SK-N-SH (cell line): Measurements from ENCODE around the gene CGB7. TPM values are rescaled to one million over a fixed set of nuclear protein-coding genes. Genes with fewer than 3 reads are reported as not detected.
A peak's percentile ranks its signal among the peaks of the same experiment; 100 is the strongest.

ENCODE experiments used
- CTCF ChIA-PET: fragments of 300-600, 350-600 bp; formaldehyde crosslinking; extraction: SDS; loops from one replicate; lab custom pipeline; 2021; lab: Yijun Ruan, JAX
- POLR2A ChIA-PET: fragments of 350-600 bp; sonication (Branson Sonifier 250); formaldehyde crosslinking; extraction: SDS; loops from one replicate; lab custom pipeline; 2020; ENCODE audit warnings: antibody characterized with exemption, inconsistent platforms; lab: Yijun Ruan, JAX
- DNase-seq: peaks from one replicate; pipeline ENCODE4 v3.0.0; 2012
- H2AFZ ChIP-seq: fragments of 200-600 bp; sonication (generic); 2 replicates; pipeline ENCODE4 v1.8.1; 2016; ENCODE audit warnings: antibody characterized with exemption, mild to moderate bottlenecking, low read depth
- H3F3A ChIP-seq: fragments of 200-600 bp; sonication (generic); replicated peaks from 2 replicates; pipeline ENCODE3; 2016; ENCODE audit warnings: antibody characterized with exemption, mild to moderate bottlenecking; ENCODE audit not compliant: insufficient read depth
- H3K27ac ChIP-seq, 2 experiments: fragments of 200-500 bp in 1 of 2; fragments of 200-600 bp in 1 of 2; sonication (Bioruptor generic) in 1 of 2; sonication (generic), shearing (Covaris generic) in 1 of 2; 2 replicates each; pipeline versions ENCODE4 v1.5.1 to v1.6.1; 2014 to 2016; ENCODE audit warnings: low read depth in 2 of 2, inconsistent platforms in 1 of 2, low read length in 1 of 2, mild to moderate bottlenecking in 1 of 2, mixed read lengths in 1 of 2
- H3K27me3 ChIP-seq: fragments of 200-600 bp; sonication (generic), shearing (Covaris generic); 2 replicates; pipeline ENCODE4 v1.6.1; 2016; ENCODE audit warnings: mixed run types; ENCODE audit not compliant: insufficient read depth
- H3K36me3 ChIP-seq, 2 experiments: fragments of 200-500 bp in 1 of 2; fragments of 200-600 bp in 1 of 2; sonication (Bioruptor generic) in 1 of 2; sonication (generic) in 1 of 2; replicated peaks in 1 of 2; 2 replicates each; pipeline versions ENCODE3 to v1.5.1; 2014 to 2016; ENCODE audit warnings: low read length in 1 of 2, mild to moderate bottlenecking in 1 of 2; ENCODE audit not compliant: insufficient read depth in 2 of 2, control insufficient read depth in 1 of 2
- H3K4me1 ChIP-seq, 2 experiments: fragments of 200-500 bp in 1 of 2; fragments of 200-600 bp in 1 of 2; sonication (Bioruptor generic) in 1 of 2; sonication (generic), shearing (Covaris generic) in 1 of 2; 2 replicates each; pipeline versions ENCODE4 v1.5.1 to v1.6.1; 2014 to 2016; ENCODE audit warnings: low read depth in 1 of 2, low read length in 1 of 2, mixed run types in 1 of 2; ENCODE audit not compliant: insufficient read depth in 2 of 2, control insufficient read depth in 1 of 2
- H3K4me2 ChIP-seq: fragments of 200-600 bp; sonication (generic), shearing (Covaris generic); 2 replicates; pipeline ENCODE4 v1.6.1; 2017; ENCODE audit warnings: mixed run types
- H3K4me3 ChIP-seq, 2 experiments: fragments of 200-500 bp in 1 of 2; fragments of 200-600 bp in 1 of 2; sonication (Bioruptor generic) in 1 of 2; sonication (generic), shearing (Covaris generic) in 1 of 2; 2 replicates each; pipeline versions ENCODE4 v1.5.1 to v1.8.1; 2014 to 2016; ENCODE audit warnings: low read depth in 2 of 2, inconsistent platforms in 1 of 2, low read length in 1 of 2, mild to moderate bottlenecking in 1 of 2, mixed read lengths in 1 of 2, moderate library complexity in 1 of 2
- H3K79me2 ChIP-seq: fragments of 200-600 bp; sonication (generic); 2 replicates; pipeline ENCODE4 v1.8.1; 2017; ENCODE audit warnings: mild to moderate bottlenecking; ENCODE audit not compliant: insufficient read depth
- H3K9ac ChIP-seq: fragments of 200-600 bp; sonication (generic); 2 replicates; pipeline ENCODE4 v1.6.1; 2017; ENCODE audit warnings: mixed run types
- H3K9me2 ChIP-seq: fragments of 200-600 bp; sonication (generic); 2 replicates; pipeline ENCODE4 v1.6.1; 2017; ENCODE audit warnings: mixed run types
- H3K9me3 ChIP-seq: fragments of 200-600 bp; sonication (generic); 2 replicates; pipeline ENCODE4 v1.6.1; 2017; ENCODE audit warnings: mixed run types, mild to moderate bottlenecking, moderate library complexity
- H4K20me1 ChIP-seq: fragments of 200-600 bp; sonication (generic); 2 replicates; pipeline ENCODE4 v1.6.1; 2017; ENCODE audit warnings: mild to moderate bottlenecking, mixed run types; ENCODE audit not compliant: insufficient read depth
- CHD2 ChIP-seq: fragments of 150-350 bp; IDR thresholded peaks from 2 replicates; pipeline ENCODE4 v1.6.1; 2018; ENCODE audit warnings: low read length; ENCODE audit not compliant: partially characterized antibody
- CTCF ChIP-seq: fragments of 200-600 bp; sonication (generic); IDR thresholded peaks from 2 replicates; pipeline ENCODE4 v1.6.1; 2017; ENCODE audit warnings: antibody characterized with exemption, mild to moderate bottlenecking, moderate library complexity
- ELF1 ChIP-seq: IDR thresholded peaks from 2 replicates; pipeline ENCODE4 v1.4.0; 2012
- FOSL2 ChIP-seq: IDR thresholded peaks from 2 replicates; pipeline ENCODE4 v1.4.0; 2012; ENCODE audit warnings: low read depth, mild to moderate bottlenecking, moderate library complexity, borderline replicate concordance
- FOXM1 ChIP-seq: IDR thresholded peaks from 2 replicates; pipeline ENCODE4 v1.4.0; 2012; ENCODE audit warnings: low read depth, mild to moderate bottlenecking
- GABPA ChIP-seq: IDR thresholded peaks from 2 replicates; pipeline ENCODE4 v1.4.0; 2012; ENCODE audit warnings: low read depth, mild to moderate bottlenecking
- GATA2 ChIP-seq: sonication (generic); formaldehyde crosslinking; IDR thresholded peaks from 2 replicates; pipeline ENCODE4 v1.5.0; 2020; ENCODE audit warnings: mild to moderate bottlenecking, missing genetic modification reagents
- RCOR1 ChIP-seq: fragments of 150-350 bp; IDR thresholded peaks from 2 replicates; pipeline ENCODE4 v1.6.1; 2017; ENCODE audit warnings: antibody characterized with exemption, low read length
- RFX5 ChIP-seq: IDR thresholded peaks from 2 replicates; pipeline ENCODE4 v1.6.1; 2012; ENCODE audit warnings: mild to moderate bottlenecking, improper control_type of control experiment, low read length
- SIN3A ChIP-seq: IDR thresholded peaks from 2 replicates; pipeline ENCODE4 v1.6.1; 2012; ENCODE audit warnings: low read depth, mild to moderate bottlenecking, low read length, moderate library complexity, borderline replicate concordance
- TAF1 ChIP-seq: IDR thresholded peaks from 2 replicates; pipeline ENCODE4 v1.6.1; 2012; ENCODE audit warnings: low read depth, mild to moderate bottlenecking, low read length, moderate library complexity, borderline replicate concordance
- TEAD4 ChIP-seq: IDR thresholded peaks from 2 replicates; pipeline ENCODE4 v1.4.0; 2012; ENCODE audit warnings: mild to moderate bottlenecking, borderline replicate concordance; ENCODE audit not compliant: insufficient read depth
- USF1 ChIP-seq: IDR thresholded peaks from 2 replicates; pipeline ENCODE4 v1.4.0; 2012; ENCODE audit warnings: low read depth, borderline replicate concordance
- WGBS: methylation state at CpG from one replicate; pipeline ENCODE4 v1.1.6; 2017; ENCODE audit warnings: low lambda C conversion rate; 5-methylcytosine and 5-hydroxymethylcytosine counted together
- polyA plus RNA-seq, 3 experiments: library from polyadenylated mRNA; depleted of rRNA; stranded (reverse); fragments of >200 nt; gene quantifications; 2 replicates each; pipeline ENCODE4 v1.2.3, GENCODE V29; 2012
- TF ChIP-seq, protein P1 (sequence below): IDR thresholded peaks from 2 replicates; pipeline ENCODE4 v1.4.0; 2012; ENCODE audit warnings: low read depth

Gene CGB7
- polyA plus RNA-seq, 1 of the 3 experiments (the other 2 are of a cell fraction) = 2.0 TPM

DNA sequence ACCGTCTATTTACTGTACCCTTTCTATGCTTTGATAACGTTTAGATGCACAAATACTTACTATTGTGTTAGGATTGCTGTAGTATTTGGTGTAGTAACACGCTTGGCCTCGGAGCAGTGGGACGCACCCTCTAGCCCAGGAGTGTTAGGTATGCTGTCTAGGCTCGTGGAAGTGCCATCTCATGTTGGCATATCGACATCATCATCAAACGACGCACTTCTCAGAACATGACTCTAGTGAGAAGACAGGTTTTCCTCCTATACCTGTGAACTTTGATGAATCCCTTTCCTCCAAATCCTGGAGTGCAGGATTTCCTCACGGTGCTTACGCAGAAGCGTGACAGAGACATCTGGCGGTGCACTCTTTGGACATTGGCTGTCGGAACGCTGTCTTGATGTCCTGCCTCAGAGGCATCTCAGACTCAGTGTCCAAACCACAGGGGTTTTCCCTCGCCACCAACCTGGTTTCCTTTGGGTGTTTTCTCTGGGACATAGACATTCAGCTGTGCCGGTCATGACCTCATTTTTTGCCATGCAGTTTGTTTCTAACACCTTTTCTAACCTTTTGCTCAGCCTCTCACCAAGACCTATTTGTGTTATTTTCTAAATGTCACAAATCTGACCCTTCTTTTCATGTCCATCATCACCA is 34.0 kb upstream of the CGB7 start:
- ChIA-PET POLR2A (no interaction called here), CTCF (interaction anchor here (1.3 kb wide), 1 partner anchor 14 kb away, joined by 4 read pairs; no protein-coding TSS in a partner anchor)
- peaks cover 91% of the 10 kb centered on the region for H4K20me1 ChIP-seq

DNA sequence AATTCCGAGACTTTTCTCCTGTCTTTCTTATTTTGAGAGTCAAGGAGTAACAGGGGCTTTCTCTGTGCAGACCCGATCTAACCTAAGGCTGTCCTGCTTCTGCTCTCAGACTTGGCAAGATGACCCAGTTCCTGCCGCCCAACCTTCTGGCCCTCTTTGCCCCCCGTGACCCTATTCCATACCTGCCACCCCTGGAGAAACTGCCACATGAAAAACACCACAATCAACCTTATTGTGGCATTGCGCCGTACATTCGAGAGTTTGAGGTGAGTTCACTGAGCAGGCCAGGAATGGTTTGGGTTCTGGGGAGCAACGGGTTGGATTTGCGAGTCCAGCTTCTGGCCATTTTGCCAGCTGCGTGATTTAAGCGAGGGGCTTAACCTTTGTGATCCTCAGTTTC is 28.7 kb upstream of the CGB7 start:
- Histone ChIP-seq H4K20me1 (peaks cover 58% of the 10 kb centered on the region), H3K79me2 (peaks cover 64% of the 10 kb centered on the region), H2AFZ (no peak overlapping the region), H3K27ac (no peak overlapping the region; a peak in 1 of 4 replicates), H3F3A (peaks cover 5% of the 10 kb centered on the region), H3K9me2 (no peaks in the 10 kb centered on the region), H3K27me3 (no peaks in the 10 kb centered on the region), H3K4me2 (peak overlapping the region; percentile 99), H3K9ac (peak overlapping the region; percentile 98), H3K4me1 (peaks cover 10 to 12% of the 10 kb centered on the region in 2 experiments; a peak in 1 of 4 replicates), H3K9me3 (no peaks in the 10 kb centered on the region), H3K4me3 (peak overlapping the region; percentile 78 to 99), H3K36me3 (peaks cover 22 to 38% of the 10 kb centered on the region in 2 experiments)
- TF ChIP-seq TEAD4 = no peak
- TF ChIP-seq SIN3A = no peak
- TF ChIP-seq CHD2 = no peak
- TF ChIP-seq RFX5 = no peak
- TF ChIP-seq FOXM1 = no peak
- TF ChIP-seq ELF1 = no peak
- TF ChIP-seq TAF1 = no peak
- TF ChIP-seq GATA2 (CRISPR knock-in tag) = no peak
- TF ChIP-seq GABPA = no peak
- TF ChIP-seq USF1 = no peak
- ChIA-PET POLR2A (no interaction called here), CTCF (interaction anchor here (0.6 to 4.3 kb wide), 5 partner anchors 12 to 134 kb away, joined by 3 to 40 read pairs (median 10); a partner anchor contains a TSS)
- DNase-seq = no peak
- 23% methylated on average over 10 of the region's 11 CpGs for WGBS

More for the DNA sequence above, 34.0 kb upstream of the CGB7 start:
- TF ChIP-seq RFX5 (no peak), GATA2 (CRISPR knock-in tag) (no peak), ELF1 (no peak), RCOR1 (no peak), CTCF (no peak), FOSL2 (no peak)
- TF ChIP-seq, protein P1, sequence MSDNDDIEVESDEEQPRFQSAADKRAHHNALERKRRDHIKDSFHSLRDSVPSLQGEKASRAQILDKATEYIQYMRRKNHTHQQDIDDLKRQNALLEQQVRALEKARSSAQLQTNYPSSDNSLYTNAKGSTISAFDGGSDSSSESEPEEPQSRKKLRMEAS = no peak
- Histone ChIP-seq H3F3A (peaks cover 16% of the 10 kb centered on the region), H3K27me3 (no peaks in the 10 kb centered on the region), H3K4me1 (peaks cover 4 to 7% of the 10 kb centered on the region in 2 experiments; a peak in 1 of 4 replicates), H3K27ac (no peak overlapping the region), H3K79me2 (peaks cover 96% of the 10 kb centered on the region), H3K4me2 (no peak overlapping the region), H3K9me3 (no peaks in the 10 kb centered on the region), H3K9ac (no peak overlapping the region), H3K36me3 (peaks cover 41 to 76% of the 10 kb centered on the region in 2 experiments), H3K9me2 (no peaks in the 10 kb centered on the region), H3K4me3 (no peak overlapping the region), H2AFZ (no peak overlapping the region)
- WGBS = 93% methylated on average over 16 of the region's 17 CpGs
- no peak for DNase-seq
